Activated naive CD4-positive, alpha-beta T cell treated with anti-CD3 and anti-CD28 coated beads, Interleukin-2, amount 10 ng/mL, durations not matched to agents 7 days and 5 days (primary cell): ENCODE results near the gene TRERF1.
A peak's percentile ranks its signal among the peaks of the same experiment; 100 is the strongest.
"Not testable (repeated sequence)": the region's sequence is repeated elsewhere in the genome, so short reads cannot be mapped to it uniquely, and the experiment has no call there.

Experiments used
- CTCF ChIA-PET: fragments of 350-600 bp; sonication (Branson Sonifier 250); formaldehyde crosslinking; loops from one replicate; lab custom pipeline; 2021; ENCODE audit warnings: antibody characterized with exemption; lab: Charles Lee
- DNase-seq: peaks from one replicate; pipeline ENCODE4 v3.0.0-alpha.2; 2020
- H3K27ac Mint-ChIP-seq: one replicate; pipeline ENCODE4 v1.8.0; 2021; ENCODE audit warnings: mild to moderate bottlenecking, moderate library complexity, mixed read lengths
- H3K27me3 Mint-ChIP-seq: one replicate; pipeline ENCODE4 v1.8.0; 2021; ENCODE audit warnings: mild to moderate bottlenecking, mixed read lengths
- H3K36me3 Mint-ChIP-seq: one replicate; pipeline ENCODE4 v1.8.0; 2021; ENCODE audit warnings: mixed read lengths
- H3K4me1 Mint-ChIP-seq: one replicate; pipeline ENCODE4 v1.8.0; 2021; ENCODE audit warnings: mixed read lengths
- H3K4me3 Mint-ChIP-seq: one replicate; pipeline ENCODE4 v1.8.0; 2021; ENCODE audit warnings: mild to moderate bottlenecking, moderate library complexity, mixed read lengths
- H3K9me3 Mint-ChIP-seq: one replicate; pipeline ENCODE4 v1.8.0; 2021; ENCODE audit warnings: mixed read lengths

TRERF1 gene

GRCh38 chr6:42199106-42199981, 252.4 kb downstream of the TRERF1 start:
- Mint-ChIP-seq H3K9me3 (no peaks in the 10 kb centered on the region), H3K27ac (no peak overlapping the region), H3K4me1 (no peaks in the 10 kb centered on the region), H3K36me3 (peaks cover 10% of the 10 kb centered on the region), H3K27me3 (no peaks in the 10 kb centered on the region), H3K4me3 (no peak overlapping the region)
- CTCF ChIA-PET = interaction anchor here (0.5 kb wide), 1 partner anchor 513 kb away, joined by 5 read pairs; no protein-coding TSS in a partner anchor
- DNase-seq = no peak

GRCh38 chr6:42197555-42198362, 254.0 kb downstream of the TRERF1 start:
- DNase-seq = no peak
- Mint-ChIP-seq H3K27ac (no peak overlapping the region), H3K4me3 (no peak overlapping the region), H3K4me1 (no peaks in the 10 kb centered on the region), H3K9me3 (no peaks in the 10 kb centered on the region), H3K27me3 (no peaks in the 10 kb centered on the region), H3K36me3 (peaks cover 10% of the 10 kb centered on the region)
- CTCF ChIA-PET = no interaction called here

GRCh38 chr6:42195415-42195814, 256.3 kb downstream of the TRERF1 start:
- H3K9me3 Mint-ChIP-seq = no peaks in the 10 kb centered on the region
- CTCF ChIA-PET = no interaction called here
- H3K4me1 Mint-ChIP-seq = no peaks in the 10 kb centered on the region
- DNase-seq = no peak
- H3K36me3 Mint-ChIP-seq = peaks cover 8% of the 10 kb centered on the region
- H3K27me3 Mint-ChIP-seq = no peaks in the 10 kb centered on the region
- H3K4me3 Mint-ChIP-seq = no peak overlapping the region
- H3K27ac Mint-ChIP-seq = no peak overlapping the region

- no peaks in the 10 kb centered on the region for H3K27me3 Mint-ChIP-seq
- H3K4me3 Mint-ChIP-seq = no peak overlapping the region
- CTCF ChIA-PET = no interaction called here
- H3K36me3 Mint-ChIP-seq = no peaks in the 10 kb centered on the region
- no peak for DNase-seq
- no peaks in the 10 kb centered on the region for H3K4me1 Mint-ChIP-seq
- peak overlapping the region; percentile 29 for H3K27ac Mint-ChIP-seq
- H3K9me3 Mint-ChIP-seq = no peaks in the 10 kb centered on the region
These were observed 257.7 kb downstream of the TRERF1 start for GRCh38 chr6:42194056-42194455.

- no peaks in the 10 kb centered on the region for H3K27me3 Mint-ChIP-seq
- no peak for DNase-seq
These were observed 258.2 kb downstream of the TRERF1 start for GRCh38 chr6:42193491-42193894.

GRCh38 chr6:42192385-42192784, 259.3 kb downstream of the TRERF1 start:
- CTCF ChIA-PET = interaction anchor here (1.5 to 1.6 kb wide), 2 partner anchors 24 to 405 kb away, joined by 4 to 5 read pairs; partner anchors contain the start of gene TOMM6
- H3K27ac Mint-ChIP-seq, H3K4me3 Mint-ChIP-seq, DNase-seq, H3K4me1 Mint-ChIP-seq, H3K27me3 Mint-ChIP-seq, H3K9me3 Mint-ChIP-seq, H3K36me3 Mint-ChIP-seq: not testable (repeated sequence)

More at GRCh38 chr6:42193491-42193894, 258.2 kb downstream of the TRERF1 start:
- CTCF ChIA-PET = no interaction called here
- Mint-ChIP-seq H3K9me3 (no peaks in the 10 kb centered on the region), H3K36me3 (no peaks in the 10 kb centered on the region), H3K4me3 (no peak overlapping the region), H3K4me1 (no peaks in the 10 kb centered on the region), H3K27ac (no peak overlapping the region)

- no peaks in the 10 kb centered on the region for H3K27me3 Mint-ChIP-seq
- CTCF ChIA-PET = no interaction called here
- no peaks in the 10 kb centered on the region for H3K36me3 Mint-ChIP-seq
- no peak overlapping the region for H3K27ac Mint-ChIP-seq
- H3K4me1 Mint-ChIP-seq = no peaks in the 10 kb centered on the region
- no peaks in the 10 kb centered on the region for H3K9me3 Mint-ChIP-seq
- H3K4me3 Mint-ChIP-seq = no peak overlapping the region
- no peak for DNase-seq
These were observed 261.1 kb downstream of the TRERF1 start for GRCh38 chr6:42190554-42191183.

- no peaks in the 10 kb centered on the region for H3K9me3 Mint-ChIP-seq
- CTCF ChIA-PET = no interaction called here
- DNase-seq = no peak
- H3K27me3 Mint-ChIP-seq = no peaks in the 10 kb centered on the region
- no peaks in the 10 kb centered on the region for H3K4me1 Mint-ChIP-seq
- no peak overlapping the region for H3K27ac Mint-ChIP-seq
- H3K36me3 Mint-ChIP-seq = no peaks in the 10 kb centered on the region
- no peak overlapping the region for H3K4me3 Mint-ChIP-seq
These were observed 263.3 kb downstream of the TRERF1 start for GRCh38 chr6:42188406-42188805.

GRCh38 chr6:42185597-42185996, 266.1 kb downstream of the TRERF1 start:
- Mint-ChIP-seq H3K4me1 (no peaks in the 10 kb centered on the region), H3K27me3 (no peaks in the 10 kb centered on the region), H3K27ac (no peak overlapping the region), H3K36me3 (no peaks in the 10 kb centered on the region), H3K4me3 (no peak overlapping the region), H3K9me3 (no peaks in the 10 kb centered on the region)
- CTCF ChIA-PET = interaction anchor here (1.1 kb wide), 1 partner anchor 111 kb away, joined by 3 read pairs; no protein-coding TSS in a partner anchor
- no peak for DNase-seq

GRCh38 chr6:42184475-42184874, 267.3 kb downstream of the TRERF1 start:
- H3K36me3 Mint-ChIP-seq = no peaks in the 10 kb centered on the region
- no peaks in the 10 kb centered on the region for H3K9me3 Mint-ChIP-seq
- H3K4me3 Mint-ChIP-seq = no peak overlapping the region
- DNase-seq = no peak
- H3K27me3 Mint-ChIP-seq = peaks cover 7% of the 10 kb centered on the region
- no peak overlapping the region for H3K27ac Mint-ChIP-seq
- H3K4me1 Mint-ChIP-seq = no peaks in the 10 kb centered on the region
- CTCF ChIA-PET = no interaction called here

- no peak overlapping the region for H3K27ac Mint-ChIP-seq
- no peaks in the 10 kb centered on the region for H3K4me1 Mint-ChIP-seq
- no peaks in the 10 kb centered on the region for H3K36me3 Mint-ChIP-seq
- peaks cover 26% of the 10 kb centered on the region for H3K27me3 Mint-ChIP-seq
- CTCF ChIA-PET = no interaction called here
- H3K4me3 Mint-ChIP-seq = no peak overlapping the region
- H3K9me3 Mint-ChIP-seq = no peaks in the 10 kb centered on the region
- no peak for DNase-seq
These were observed 269.6 kb downstream of the TRERF1 start for GRCh38 chr6:42182101-42182500.

- Mint-ChIP-seq H3K27ac (no peak overlapping the region), H3K27me3 (peaks cover 26% of the 10 kb centered on the region), H3K4me1 (no peaks in the 10 kb centered on the region), H3K36me3 (no peaks in the 10 kb centered on the region), H3K9me3 (no peaks in the 10 kb centered on the region), H3K4me3 (no peak overlapping the region)
- DNase-seq = no peak
- CTCF ChIA-PET = interaction anchor here (1.5 kb wide), 1 partner anchor 368 kb away, joined by 3 read pairs; no protein-coding TSS in a partner anchor
These were observed 271.8 kb downstream of the TRERF1 start for GRCh38 chr6:42179945-42180313.

- no peaks in the 10 kb centered on the region for H3K4me1 Mint-ChIP-seq
- H3K27ac Mint-ChIP-seq = no peak overlapping the region
- DNase-seq = no peak
- H3K9me3 Mint-ChIP-seq = no peaks in the 10 kb centered on the region
- CTCF ChIA-PET = interaction anchor here (1.5 kb wide), 1 partner anchor 368 kb away, joined by 3 read pairs; no protein-coding TSS in a partner anchor
- H3K27me3 Mint-ChIP-seq = peaks cover 26% of the 10 kb centered on the region
- H3K4me3 Mint-ChIP-seq = no peak overlapping the region
- no peaks in the 10 kb centered on the region for H3K36me3 Mint-ChIP-seq
These were observed 272.3 kb downstream of the TRERF1 start for GRCh38 chr6:42179261-42179944.
